Measurements from ENCODE around the gene LONRF2. TPM values are rescaled to one million over a fixed set of nuclear protein-coding genes. Genes with fewer than 3 reads are reported as not detected.

LONRF2 gene
- total and polyA plus RNA-seq, 2 of the 4 experiments (the other 2 are of a cell fraction): 0.19 to 0.54 TPM

- no peak overlapping the region for H2AK9ac ChIP-seq (replicated peaks; ENCODE audit: low read depth, low read length, poor library complexity)
- H3K4me3 ChIP-seq (ENCODE audit: insufficient read depth, low read depth, low read length): no peak overlapping the region
- no peak overlapping the region for H3K14ac ChIP-seq (replicated peaks; ENCODE audit: low read depth, low read length)
- no peak overlapping the region for H2AK5ac ChIP-seq (ENCODE audit: low read depth, low read length)
- no peak overlapping the region for H4K91ac ChIP-seq (ENCODE audit: insufficient read depth, low read depth, low read length)
- no peak overlapping the region for H3K27ac ChIP-seq (ENCODE audit: insufficient read depth, low read length)
- H2AFZ ChIP-seq (replicated peaks; ENCODE audit: low read length, poor library complexity): no peak overlapping the region
- TF ChIP-seq RAD21 (IDR thresholded peaks at IDR 0.05; ENCODE audit: low read length) (no peak), MXI1 (IDR thresholded peaks at IDR 0.05; ENCODE audit: borderline replicate concordance, low read depth, low read length) (no peak)
- H3K56ac ChIP-seq (ENCODE audit: extremely low read depth, insufficient read depth, low read length): no peak overlapping the region
- no peak for ATAC-seq (ENCODE audit: low read depth)
- H2BK120ac ChIP-seq (ENCODE audit: low read depth, low read length): no peak overlapping the region
- no CpG with 5 or more reads among the region's 1 CpG for WGBS, 2 experiments (ENCODE audit: extremely low coverage in 2 of 2, insufficient read length in 1 of 2)
- in situ Hi-C loops (cut with MboI; ENCODE audit: low sequenced_read_pairs): no loop called here
- ChIA-PET POLR2A (ENCODE audit: unreplicated experiment) (no interaction called here), CTCF (interaction anchor here (1.0 to 1.6 kb wide), 3 partner anchors 14 to 104 kb away, joined by 3 to 7 read pairs (median 5); no protein-coding TSS in a partner anchor)
- no peak for DNase-seq
- no peak overlapping the region for H3K9ac ChIP-seq (ENCODE audit: low read depth, low read length)
- no peak overlapping the region for H3K4me2 ChIP-seq (ENCODE audit: low read depth, low read length)
- H4K8ac ChIP-seq (ENCODE audit: low read depth in 2 of 2, low read length in 2 of 2): no peak overlapping the region
- BruUV-seq (replicated peaks): no TSS peak
- no peak overlapping the region for H3K23ac ChIP-seq (ENCODE audit: low read depth, low read length)
- no peaks in the 10 kb centered on the region for H3K4me1 ChIP-seq (ENCODE audit: control insufficient read depth, insufficient read depth, low read length)
- H2BK20ac ChIP-seq (ENCODE audit: low read depth, low read length): no peak overlapping the region
- no peaks in the 10 kb centered on the region for H3K36me3 ChIP-seq (ENCODE audit: control insufficient read depth, insufficient read depth, low read length)
- intact Hi-C loops (cut with micrococcal nuclease): no loop called here
- no peaks in the 10 kb centered on the region for H4K20me1 ChIP-seq (ENCODE audit: insufficient read depth, low read length)
- no peaks in the 10 kb centered on the region for H3K9me1 ChIP-seq (ENCODE audit: insufficient read depth, low read length)
- H3K18ac ChIP-seq (ENCODE audit: low read depth, low read length): no peak overlapping the region
- no peak overlapping the region for H2BK15ac ChIP-seq (ENCODE audit: low read depth, low read length)
- dilution Hi-C loops (cut with HindIII; ENCODE audit: low sequenced_read_pairs, unreplicated experiment): no loop called here
- no peak overlapping the region for H3K4ac ChIP-seq (ENCODE audit: low read depth, low read length)
- no peaks in the 10 kb centered on the region for H3K79me1 ChIP-seq (ENCODE audit: low read depth in 1 of 2, low read length in 2 of 2)
- H2BK5ac ChIP-seq (ENCODE audit: low read depth, low read length, poor library complexity, severe bottlenecking): no peak overlapping the region
- no peak overlapping the region for H4K5ac ChIP-seq (ENCODE audit: low read depth, low read length)
- H3K9me3 ChIP-seq (ENCODE audit: control insufficient read depth, insufficient read depth, low read length): peaks cover 8% of the 10 kb centered on the region
- peaks cover 4% of the 10 kb centered on the region for H3K27me3 ChIP-seq (ENCODE audit: control insufficient read depth, insufficient read depth, low read length)
Measured at GRCh38 chr2:100367163-100367562, 44.9 kb upstream of the LONRF2 start.

Data from IMR-90 (cell line).